Measurements from ENCODE around the gene TFCP2L1.

- TF ChIP-seq CTCF (conservative IDR thresholded peaks at IDR 0.05) = no peak
- no peak for TF ChIP-seq ZFX (IDR thresholded peaks at IDR 0.05)
Observed at GRCh38 chr2:121182520-121182919, 102.5 kb downstream of the TFCP2L1 start.

All from C4-2B (cell line).